Caco-2 (cell line): ENCODE data around the gene CAMKK1. TPM values are rescaled to one million over a fixed set of nuclear protein-coding genes. Genes with fewer than 3 reads are reported as not detected.

Experiments used
- BruUV-seq: library from RNA; stranded (reverse); fragments of 400-500 nt; replicated peaks from 2 replicates; lab custom pipeline; 2021; lab: Mats Ljungman, UMichigan
- CTCF ChIA-PET: fragments of 300-600 bp; sonication (Branson Sonifier 250); formaldehyde crosslinking; loops from one replicate; lab custom pipeline; 2022; ENCODE audit warnings: antibody characterized with exemption; lab: Charles Lee
- POLR2A ChIA-PET: fragments of 300-600 bp; sonication (Branson Sonifier 250); formaldehyde crosslinking; loops from one replicate; lab custom pipeline; 2022; ENCODE audit warnings: antibody characterized with exemption; lab: Charles Lee
- DNase-seq, 2 experiments: peaks; one replicate each; pipeline versions ENCODE4 v3.0.0 to v3.0.0-alpha.2; 2020 to 2022
- H3K27me3 ChIP-seq: replicated peaks from 2 replicates; pipeline ENCODE4 v1.6.0; 2011; ENCODE audit warnings: low read length; ENCODE audit not compliant: control insufficient read depth, insufficient read depth
- H3K36me3 ChIP-seq: 2 replicates; pipeline ENCODE4 v1.5.1; 2011; ENCODE audit warnings: low read length; ENCODE audit not compliant: control insufficient read depth, insufficient read depth
- H3K4me1 ChIP-seq: fragments of 250-450 bp; sonication (Bioruptor Pico); 2 replicates; pipeline ENCODE4 v1.5.1; 2020; ENCODE audit warnings: mild to moderate bottlenecking
- H3K4me3 ChIP-seq: 2 replicates; pipeline ENCODE4 v1.5.1; 2011; ENCODE audit warnings: low read depth, mild to moderate bottlenecking, control low read depth, low read length
- H3K9me3 ChIP-seq: fragments of 250-450 bp; sonication (Bioruptor Pico); 2 replicates; pipeline ENCODE4 v1.5.1; 2020; ENCODE audit warnings: mild to moderate bottlenecking, moderate library complexity
- H3K27ac Mint-ChIP-seq: one replicate; pipeline ENCODE4 v1.8.0; 2022; ENCODE audit warnings: mixed read lengths; ENCODE audit not compliant: unreplicated experiment
- H3K27me3 Mint-ChIP-seq: one replicate; pipeline ENCODE4 v1.8.0; 2022; ENCODE audit warnings: mixed read lengths; ENCODE audit not compliant: insufficient read depth, unreplicated experiment
- H3K36me3 Mint-ChIP-seq: one replicate; pipeline ENCODE4 v1.8.0; 2022; ENCODE audit warnings: mild to moderate bottlenecking, mixed read lengths; ENCODE audit not compliant: insufficient read depth, unreplicated experiment
- H3K4me1 Mint-ChIP-seq: one replicate; pipeline ENCODE4 v1.8.0; 2022; ENCODE audit warnings: low read depth, mixed read lengths; ENCODE audit not compliant: unreplicated experiment
- H3K4me3 Mint-ChIP-seq: one replicate; pipeline ENCODE4 v1.8.0; 2022; ENCODE audit warnings: mild to moderate bottlenecking, moderate library complexity, mixed read lengths; ENCODE audit not compliant: unreplicated experiment
- H3K9me3 Mint-ChIP-seq: one replicate; pipeline ENCODE4 v1.8.0; 2022; ENCODE audit warnings: mixed read lengths; ENCODE audit not compliant: unreplicated experiment
- CTCF ChIP-seq, 2 experiments: fragments of 200-600 bp in 1 of 2; IDR thresholded peaks; 1 replicate in 1 of 2; 2 replicates in 1 of 2; pipeline versions ENCODE4 v1.5.1 to v1.8.0; 2011 to 2022; ENCODE audit warnings: antibody characterized with exemption in 1 of 2, control low read depth in 1 of 2, inconsistent platforms in 1 of 2, low read depth in 1 of 2, low read length in 1 of 2, mild to moderate bottlenecking in 1 of 2, moderate library complexity in 1 of 2; ENCODE audit not compliant: insufficient read depth in 1 of 2, severe bottlenecking in 1 of 2, unreplicated experiment in 1 of 2
- intact Hi-C: fragments of 100-400 bp; cut with micrococcal nuclease; formaldehyde crosslinking; loops from one replicate; pipeline ENCODE4 v1.10.0; 2022; ENCODE audit not compliant: unreplicated experiment
- total RNA-seq: library from RNA; stranded (reverse); gene quantifications from 2 replicates; pipeline ENCODE4 v1.2.3, GENCODE V29; 2022

The CAMKK1 gene
- total RNA-seq, 1 experiment from 2014 or later = 1.9 TPM

DNA sequence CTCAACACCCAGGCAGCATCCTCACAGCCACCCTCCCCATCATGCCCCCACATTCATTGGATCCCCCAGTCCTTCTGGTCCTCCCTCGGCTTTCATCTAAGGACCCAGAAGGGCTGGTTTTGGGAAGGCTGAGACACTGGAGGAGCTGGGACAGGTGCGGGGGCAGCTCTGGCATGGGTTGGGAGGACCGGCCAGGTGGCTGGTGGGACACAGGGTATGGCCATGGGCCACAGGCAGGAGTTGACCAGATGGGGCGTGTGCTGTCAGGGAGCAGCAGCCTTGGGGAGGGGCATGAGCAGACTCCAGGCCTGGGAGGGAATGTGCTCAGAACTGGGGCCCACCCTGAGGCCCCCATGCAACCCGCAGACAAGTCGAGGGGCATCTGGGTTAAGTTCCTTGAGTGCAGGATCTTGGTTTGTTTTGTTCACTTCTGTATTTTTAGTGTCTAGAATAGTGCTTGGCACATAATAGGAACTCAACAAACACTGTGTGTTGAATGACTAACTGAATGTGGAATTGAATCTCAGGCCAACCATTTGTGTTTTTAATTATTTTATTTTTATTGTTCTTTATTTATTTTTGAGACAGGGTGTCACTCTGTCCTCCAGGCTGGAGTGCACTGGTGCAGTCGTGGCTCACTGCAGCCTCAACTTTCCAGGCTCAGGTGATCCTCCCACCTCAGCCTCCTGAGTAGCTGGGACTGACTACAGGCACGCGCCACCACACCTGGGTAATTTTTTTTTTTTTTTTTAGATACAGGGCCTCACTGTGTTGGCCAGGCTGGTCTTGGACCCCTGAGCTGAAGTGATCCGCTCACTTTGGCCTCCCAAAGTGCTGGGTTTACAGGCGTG lies 17.8 kb upstream of the CAMKK1 start:
- Mint-ChIP-seq H3K4me1 (no peaks in the 10 kb centered on the region), H3K9me3 (no peaks in the 10 kb centered on the region), H3K27ac (no peak overlapping the region), H3K36me3 (no peaks in the 10 kb centered on the region), H3K4me3 (no peak overlapping the region), H3K27me3 (no peaks in the 10 kb centered on the region)
- Histone ChIP-seq H3K36me3 (no peaks in the 10 kb centered on the region), H3K9me3 (no peaks in the 10 kb centered on the region), H3K27me3 (no peaks in the 10 kb centered on the region), H3K4me3 (no peak overlapping the region), H3K4me1 (no peaks in the 10 kb centered on the region)
- intact Hi-C loops = no loop called here
- ChIA-PET CTCF (no interaction called here), POLR2A (no interaction called here)
- DNase-seq = no peak
- TF ChIP-seq CTCF (IDR thresholded peaks at IDR 0.05; ENCODE audit: insufficient read depth in 1 of 2, low read depth in 1 of 2, low read length in 1 of 2, severe bottlenecking in 1 of 2, unreplicated experiment in 1 of 2) = no peak
- no TSS peak for BruUV-seq

DNA sequence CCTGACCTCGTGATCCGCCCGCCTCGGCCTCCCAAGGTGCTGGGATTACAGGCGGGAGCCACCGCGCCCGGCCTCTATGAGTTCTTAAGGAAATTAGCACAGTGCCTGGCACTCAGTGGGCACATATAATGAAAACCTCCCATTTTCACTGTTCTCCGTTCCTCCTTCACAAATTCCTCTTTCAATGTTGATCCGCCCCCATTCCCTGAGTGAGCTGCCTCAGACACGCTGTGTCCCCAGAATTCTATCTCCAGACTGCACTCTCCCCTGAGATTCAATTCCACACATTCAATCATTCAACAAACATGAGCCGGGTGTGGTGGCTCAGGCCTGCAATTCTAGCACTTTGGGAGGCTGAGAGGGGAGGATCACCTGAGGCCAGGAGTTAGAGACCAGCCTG lies 16.4 kb upstream of the CAMKK1 start:
- DNase-seq = no peak
- Histone ChIP-seq H3K4me1 (no peaks in the 10 kb centered on the region), H3K27me3 (no peaks in the 10 kb centered on the region), H3K9me3 (no peaks in the 10 kb centered on the region), H3K36me3 (no peaks in the 10 kb centered on the region), H3K4me3 (no peak overlapping the region)
- Mint-ChIP-seq H3K9me3 (no peaks in the 10 kb centered on the region), H3K36me3 (no peaks in the 10 kb centered on the region), H3K4me3 (no peak overlapping the region), H3K4me1 (no peaks in the 10 kb centered on the region), H3K27me3 (no peaks in the 10 kb centered on the region), H3K27ac (no peak overlapping the region)
- no peak for TF ChIP-seq CTCF (IDR thresholded peaks at IDR 0.05; ENCODE audit: insufficient read depth in 1 of 2, low read depth in 1 of 2, low read length in 1 of 2, severe bottlenecking in 1 of 2, unreplicated experiment in 1 of 2)
- intact Hi-C loops = no loop called here
- BruUV-seq = no TSS peak
- CTCF ChIA-PET = no interaction called here
- POLR2A ChIA-PET = no interaction called here

GRCh38 chr17:3907483-3908216 lies 14.8 kb upstream of the CAMKK1 start:
- intact Hi-C loops = no loop called here
- H3K36me3 ChIP-seq = no peaks in the 10 kb centered on the region
- POLR2A ChIA-PET = no interaction called here
- peak in 1 of 2 experiments; percentile 30 for TF ChIP-seq CTCF (IDR thresholded peaks at IDR 0.05; ENCODE audit: insufficient read depth in 1 of 2, low read depth in 1 of 2, low read length in 1 of 2, severe bottlenecking in 1 of 2, unreplicated experiment in 1 of 2)
- BruUV-seq = no TSS peak
- no peaks in the 10 kb centered on the region for H3K9me3 ChIP-seq
- no peaks in the 10 kb centered on the region for H3K27me3 Mint-ChIP-seq
- H3K9me3 Mint-ChIP-seq = no peaks in the 10 kb centered on the region
- no peaks in the 10 kb centered on the region for H3K4me1 ChIP-seq
- CTCF ChIA-PET = interaction anchor here (0.7 kb wide), 1 partner anchor 42 kb away, joined by 3 read pairs; no protein-coding TSS in a partner anchor
- H3K27ac Mint-ChIP-seq = no peak overlapping the region
- no peaks in the 10 kb centered on the region for H3K36me3 Mint-ChIP-seq
- H3K4me1 Mint-ChIP-seq = no peaks in the 10 kb centered on the region
- no peaks in the 10 kb centered on the region for H3K27me3 ChIP-seq
- DNase-seq = peak in 1 of 2 experiments; percentile 6
- no peak overlapping the region for H3K4me3 Mint-ChIP-seq
- H3K4me3 ChIP-seq = no peak overlapping the region
